ENCODE results near the gene TBK1.

Gene TBK1

DNA sequence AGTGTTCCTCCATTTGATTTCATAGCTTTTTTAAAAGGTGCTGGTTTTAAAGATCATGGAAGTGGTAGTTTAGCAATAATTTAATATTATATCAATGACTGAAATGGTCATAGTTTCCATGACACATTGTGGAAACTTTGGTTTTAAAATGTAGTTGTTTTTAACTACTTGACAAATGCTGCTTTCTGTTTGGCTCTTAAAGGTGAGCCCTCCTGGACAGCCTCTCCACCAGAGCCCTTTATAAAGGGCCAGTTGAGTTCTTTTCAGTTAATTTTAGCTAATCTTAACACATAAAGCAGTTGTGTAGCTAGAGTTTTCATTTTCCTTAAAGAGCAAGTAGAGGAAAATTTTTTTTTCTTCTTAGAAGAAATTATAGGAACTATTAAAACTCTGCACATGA lies 33.7 kb upstream of the TBK1 start:
- TF ChIP-seq TAF1 (IDR thresholded peaks at IDR 0.05; ENCODE audit: borderline replicate concordance, insufficient read depth, low read length), result no peak
- no peak for TF ChIP-seq POLR2AphosphoS5 (IDR thresholded peaks at IDR 0.05; ENCODE audit: low read depth, low read length)
- no peak for TF ChIP-seq SIN3A (IDR thresholded peaks at IDR 0.05; ENCODE audit: borderline replicate concordance, insufficient read depth, low read length)
- no peak for TF ChIP-seq FOXP2 (optimal IDR thresholded peaks at IDR 0.05; ENCODE audit: borderline replicate concordance, extremely low read depth, extremely low read length, insufficient read depth)
- TF ChIP-seq, protein P1, sequence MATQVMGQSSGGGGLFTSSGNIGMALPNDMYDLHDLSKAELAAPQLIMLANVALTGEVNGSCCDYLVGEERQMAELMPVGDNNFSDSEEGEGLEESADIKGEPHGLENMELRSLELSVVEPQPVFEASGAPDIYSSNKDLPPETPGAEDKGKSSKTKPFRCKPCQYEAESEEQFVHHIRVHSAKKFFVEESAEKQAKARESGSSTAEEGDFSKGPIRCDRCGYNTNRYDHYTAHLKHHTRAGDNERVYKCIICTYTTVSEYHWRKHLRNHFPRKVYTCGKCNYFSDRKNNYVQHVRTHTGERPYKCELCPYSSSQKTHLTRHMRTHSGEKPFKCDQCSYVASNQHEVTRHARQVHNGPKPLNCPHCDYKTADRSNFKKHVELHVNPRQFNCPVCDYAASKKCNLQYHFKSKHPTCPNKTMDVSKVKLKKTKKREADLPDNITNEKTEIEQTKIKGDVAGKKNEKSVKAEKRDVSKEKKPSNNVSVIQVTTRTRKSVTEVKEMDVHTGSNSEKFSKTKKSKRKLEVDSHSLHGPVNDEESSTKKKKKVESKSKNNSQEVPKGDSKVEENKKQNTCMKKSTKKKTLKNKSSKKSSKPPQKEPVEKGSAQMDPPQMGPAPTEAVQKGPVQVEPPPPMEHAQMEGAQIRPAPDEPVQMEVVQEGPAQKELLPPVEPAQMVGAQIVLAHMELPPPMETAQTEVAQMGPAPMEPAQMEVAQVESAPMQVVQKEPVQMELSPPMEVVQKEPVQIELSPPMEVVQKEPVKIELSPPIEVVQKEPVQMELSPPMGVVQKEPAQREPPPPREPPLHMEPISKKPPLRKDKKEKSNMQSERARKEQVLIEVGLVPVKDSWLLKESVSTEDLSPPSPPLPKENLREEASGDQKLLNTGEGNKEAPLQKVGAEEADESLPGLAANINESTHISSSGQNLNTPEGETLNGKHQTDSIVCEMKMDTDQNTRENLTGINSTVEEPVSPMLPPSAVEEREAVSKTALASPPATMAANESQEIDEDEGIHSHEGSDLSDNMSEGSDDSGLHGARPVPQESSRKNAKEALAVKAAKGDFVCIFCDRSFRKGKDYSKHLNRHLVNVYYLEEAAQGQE (IDR thresholded peaks at IDR 0.05; ENCODE audit: insufficient read depth in 1 of 2, low read depth in 2 of 2, low read length in 2 of 2), result no peak

DNA sequence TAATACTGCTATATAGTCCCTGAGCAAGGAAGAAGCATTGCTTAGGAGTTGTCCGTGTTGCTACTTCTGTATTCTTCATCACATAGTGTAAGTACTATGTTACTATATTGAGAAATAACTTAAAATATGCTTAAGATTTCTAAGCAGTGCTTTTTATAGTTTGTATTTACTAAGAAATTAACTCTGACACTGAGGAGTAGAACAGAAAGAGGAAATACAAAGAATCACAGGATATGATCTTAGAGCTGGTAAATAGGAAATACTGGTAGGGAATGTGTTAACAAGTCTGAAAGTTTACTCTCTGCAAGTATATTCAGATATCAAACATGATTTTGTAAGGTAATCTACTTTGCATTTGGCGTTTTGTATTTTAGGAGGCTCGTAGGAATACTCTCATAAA lies 32.2 kb upstream of the TBK1 start:
- no peak for TF ChIP-seq POLR2AphosphoS5 (IDR thresholded peaks at IDR 0.05; ENCODE audit: low read depth, low read length)
- TF ChIP-seq TAF1 (IDR thresholded peaks at IDR 0.05; ENCODE audit: borderline replicate concordance, insufficient read depth, low read length), result no peak
- no peak for TF ChIP-seq SIN3A (IDR thresholded peaks at IDR 0.05; ENCODE audit: borderline replicate concordance, insufficient read depth, low read length)
- no peak for TF ChIP-seq FOXP2 (optimal IDR thresholded peaks at IDR 0.05; ENCODE audit: borderline replicate concordance, extremely low read depth, extremely low read length, insufficient read depth)
- TF ChIP-seq, protein P1 (IDR thresholded peaks at IDR 0.05; ENCODE audit: insufficient read depth in 1 of 2, low read depth in 2 of 2, low read length in 2 of 2), result no peak

DNA sequence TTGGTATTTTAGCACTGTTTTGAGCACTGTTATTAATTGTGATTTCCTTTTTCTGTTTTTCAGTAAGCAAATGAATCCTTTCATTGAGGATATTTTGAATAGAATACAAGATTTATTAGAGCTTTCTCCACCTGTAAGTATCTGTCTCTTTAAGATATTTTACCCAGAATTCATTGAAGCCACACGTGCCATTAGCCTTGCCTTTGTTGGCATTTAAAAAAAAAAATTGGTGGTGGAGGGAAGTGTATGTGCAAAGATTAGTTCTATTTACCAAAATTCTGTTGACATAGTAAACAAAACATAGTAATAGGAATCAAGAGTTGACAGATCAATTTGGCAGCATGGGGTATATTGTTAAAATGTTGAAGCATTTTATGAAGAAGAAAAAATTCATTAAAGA lies 23.9 kb upstream of the TBK1 start:
- TF ChIP-seq FOXP2 (optimal IDR thresholded peaks at IDR 0.05; ENCODE audit: borderline replicate concordance, extremely low read depth, extremely low read length, insufficient read depth) (no peak), POLR2AphosphoS5 (IDR thresholded peaks at IDR 0.05; ENCODE audit: low read depth, low read length) (no peak), SIN3A (IDR thresholded peaks at IDR 0.05; ENCODE audit: borderline replicate concordance, insufficient read depth, low read length) (no peak), TAF1 (IDR thresholded peaks at IDR 0.05; ENCODE audit: borderline replicate concordance, insufficient read depth, low read length) (no peak)
- TF ChIP-seq, protein P1 (IDR thresholded peaks at IDR 0.05; ENCODE audit: insufficient read depth in 1 of 2, low read depth in 2 of 2, low read length in 2 of 2), result no peak

DNA sequence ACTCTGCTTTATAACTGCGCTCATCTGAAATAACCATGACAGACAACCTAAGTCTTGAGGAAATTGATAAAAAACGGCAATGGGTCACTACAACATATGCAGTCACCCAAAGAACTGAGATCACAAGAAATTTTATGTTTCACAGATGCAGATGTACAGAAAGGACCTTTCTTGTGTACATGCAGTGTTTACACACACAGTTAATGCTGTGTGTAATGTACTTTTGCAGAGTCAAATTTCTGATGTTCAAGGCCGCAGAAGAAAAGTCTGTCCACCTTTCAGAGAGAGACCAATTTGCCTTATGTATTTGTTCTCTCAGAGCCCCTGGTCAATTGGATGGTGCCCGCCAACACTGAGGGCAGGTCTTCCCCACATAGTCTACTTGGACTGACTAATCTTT lies 23.0 kb upstream of the TBK1 start:
- no peak for TF ChIP-seq SIN3A (IDR thresholded peaks at IDR 0.05; ENCODE audit: borderline replicate concordance, insufficient read depth, low read length)

DNA sequence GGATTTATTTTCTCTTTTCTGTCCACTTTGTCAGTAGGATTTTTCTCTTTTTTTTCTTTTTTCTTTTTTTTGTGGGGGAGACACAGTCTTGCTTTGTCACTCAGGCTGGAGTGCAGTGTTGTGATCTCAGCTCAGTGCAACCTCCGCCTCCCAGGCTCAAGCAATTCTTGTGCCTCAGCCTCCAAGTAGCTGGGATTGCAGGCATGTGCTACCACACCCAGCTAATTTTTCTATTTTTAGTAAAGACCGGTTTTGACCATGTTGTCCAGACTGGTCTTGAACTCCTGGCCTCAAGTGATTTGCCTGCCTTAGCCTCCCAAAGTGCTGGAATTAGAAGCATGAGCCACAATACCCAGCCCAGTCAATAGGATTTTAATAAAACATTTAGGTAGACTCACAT lies 21.0 kb upstream of the TBK1 start:
- TF ChIP-seq FOXP2 (optimal IDR thresholded peaks at IDR 0.05; ENCODE audit: borderline replicate concordance, extremely low read depth, extremely low read length, insufficient read depth) (no peak), TAF1 (IDR thresholded peaks at IDR 0.05; ENCODE audit: borderline replicate concordance, insufficient read depth, low read length) (no peak)

DNA sequence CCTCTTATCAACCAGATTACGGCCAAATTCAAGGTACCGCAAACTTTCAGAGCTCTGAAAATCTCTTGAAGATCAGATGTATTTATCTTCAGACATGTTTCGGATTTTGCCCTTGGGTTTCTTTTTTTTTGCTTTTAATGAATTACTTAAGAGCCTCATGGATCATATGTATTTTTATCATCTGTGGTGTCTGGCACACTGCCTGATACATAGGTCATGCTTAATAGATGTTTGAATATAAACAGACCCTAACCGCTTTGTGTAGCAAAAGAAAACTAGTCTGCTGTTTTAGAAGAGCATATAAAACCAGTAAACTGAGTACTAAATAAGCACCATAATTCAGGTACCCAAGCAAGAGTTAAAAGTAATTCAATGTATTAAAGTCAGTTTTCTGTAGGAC lies 20.1 kb upstream of the TBK1 start:
- TF ChIP-seq TAF1 (IDR thresholded peaks at IDR 0.05; ENCODE audit: borderline replicate concordance, insufficient read depth, low read length), result no peak
- TF ChIP-seq SIN3A (IDR thresholded peaks at IDR 0.05; ENCODE audit: borderline replicate concordance, insufficient read depth, low read length), result no peak
- TF ChIP-seq POLR2AphosphoS5 (IDR thresholded peaks at IDR 0.05; ENCODE audit: low read depth, low read length), result no peak
- TF ChIP-seq FOXP2 (optimal IDR thresholded peaks at IDR 0.05; ENCODE audit: borderline replicate concordance, extremely low read depth, extremely low read length, insufficient read depth), result no peak
- TF ChIP-seq, protein P1 (IDR thresholded peaks at IDR 0.05; ENCODE audit: insufficient read depth in 1 of 2, low read depth in 2 of 2, low read length in 2 of 2), result no peak
